Ovary (tissue), 9 donors: ENCODE results near the gene RNPEPL1. TPM values are rescaled to one million over a fixed set of nuclear protein-coding genes. Genes with fewer than 3 reads are reported as not detected.

Experiments used
- DNase-seq, 5 donors: peaks; one replicate each; pipeline ENCODE4 v3.0.0-alpha.2; 2019 to 2020
- H3K27ac ChIP-seq, 2 donors: fragments of 200-600 bp; one replicate each; pipeline versions ENCODE4 v1.5.1 to v1.8.0; 2019 to 2022
- H3K27me3 ChIP-seq: fragments of 200-600 bp; one replicate; pipeline ENCODE4 v1.8.0; 2022
- H3K36me3 ChIP-seq: fragments of 200-600 bp; sonication (generic); one replicate; pipeline ENCODE4 v1.5.1; 2019
- H3K4me1 ChIP-seq: one replicate; pipeline ENCODE4 v1.8.1; 2013; ENCODE audit warnings: mild to moderate bottlenecking, moderate library complexity; ENCODE audit not compliant: insufficient read depth
- H3K4me3 ChIP-seq: fragments of 200-600 bp; sonication (generic); one replicate; pipeline ENCODE4 v1.5.1; 2017
- H3K9me3 ChIP-seq, 2 donors: fragments of 200-600 bp in 1 of 2; sonication (generic) in 1 of 2; one replicate each; pipeline versions ENCODE4 v1.5.1 to v1.8.1; 2013 to 2019; ENCODE audit warnings: mild to moderate bottlenecking in 1 of 2, moderate library complexity in 1 of 2
- EP300 ChIP-seq: sonication (generic); formaldehyde crosslinking; IDR thresholded peaks from one replicate; pipeline ENCODE4 v1.6.1; 2017; ENCODE audit warnings: antibody characterized with exemption
- POLR2A ChIP-seq: fragments of 450-650 bp; IDR thresholded peaks from one replicate; pipeline ENCODE4 v1.6.1; 2017; ENCODE audit warnings: antibody characterized with exemption, mild to moderate bottlenecking, moderate library complexity
- whole genome bisulfite sequencing, 3 donors: extraction: QIAGEN DNeasy Blood & Tissue Kit in 1 of 3; methylation state at CpG; one replicate each; pipeline versions ENCODE4 v1.1.5 to v1.1.7; 2013 to 2017; 5-methylcytosine and 5-hydroxymethylcytosine counted together
- intact Hi-C, 4 donors: fragments of 100-400 bp; cut with DNase I; formaldehyde crosslinking; loops; one replicate each; pipeline versions ENCODE4 v1.11.0 to v1.15.1; 2022 to 2023
- polyA plus RNA-seq, 2 donors: library from polyadenylated mRNA; stranded (reverse); fragments of 200-250 nt in 1 of 2; fragments of 350-450 nt in 1 of 2; fragmentation: Illumina TruSeq in 1 of 2; extraction: RNeasy Lipid Tissue Mini Kit (QIAGEN cat#74804) in 1 of 2; gene quantifications; one replicate each; pipeline ENCODE4 v1.2.3, GENCODE V29; 2013 to 2014
- total RNA-seq, 7 donors: library from RNA; depleted of rRNA in 2 of 7; stranded (reverse); fragments of >200 nt in 2 of 7; fragmentation: NEBNext Ultra II Directional in 3 of 7; extraction: Animal tissue kit (Norgen Biotek cat#: 25700) in 3 of 7; gene quantifications; one replicate each; pipeline versions ENCODE4 v1.1.0 to v1.2.4, GENCODE V29; 2016 to 2023
- TF ChIP-seq, protein P1 (sequence below), 3 donors: fragments of 450-650 bp in 2 of 3; fragments of 200-600 bp in 1 of 3; IDR thresholded peaks; one replicate each; pipeline versions ENCODE4 v1.5.1 to v1.8.0; 2016 to 2022; ENCODE audit warnings: antibody characterized with exemption in 3 of 3, mild to moderate bottlenecking in 1 of 3
- donor health status: DM: no; HTN: no; CAD: no; lungs with moderate emphysema.
- donor health status: DM: no; HTN: no; CAD: no.
- donor health status: Bipolar disorder and iron deficiency.
- donor health status: DM: yes; HTN: yes; CAD: no.
- donor health status: DM: no; HTN: no; CAD: no.
- donor health status: DM: yes; HTN: yes; CAD: no.

RNPEPL1 gene
- total and polyA plus RNA-seq, 9 donors = 3.5 to 27.3 (median 23.2) TPM

DNA sequence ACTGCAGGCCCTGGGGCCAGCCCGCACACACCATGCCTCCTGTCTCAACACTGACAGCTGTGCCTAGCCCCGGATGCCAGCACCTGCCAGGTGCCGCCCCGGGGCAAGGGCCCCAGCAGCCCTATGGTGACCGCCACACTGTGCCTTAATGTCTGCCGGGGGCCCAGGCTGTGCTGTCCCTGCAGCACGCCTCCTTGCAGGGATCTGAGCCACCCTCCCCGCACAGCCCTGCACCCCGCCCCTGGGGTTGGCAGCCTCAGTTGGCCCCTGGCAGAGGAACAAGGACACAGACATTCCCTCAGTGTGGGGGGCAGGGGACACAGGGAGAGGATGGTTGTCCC, 9.8 kb downstream of the RNPEPL1 start:
- no peak for DNase-seq
- intact Hi-C loops = no loop called here
- H3K4me3 ChIP-seq = no peak overlapping the region
- H3K36me3 ChIP-seq = no peaks in the 10 kb centered on the region
- no peaks in the 10 kb centered on the region for H3K27me3 ChIP-seq
- no peaks in the 10 kb centered on the region for H3K9me3 ChIP-seq
- 82 to 88% (median 83%) methylated on average over 8 to 9 of the region's 9 CpGs for WGBS, 3 donors
- peaks cover 5% of the 10 kb centered on the region for H3K4me1 ChIP-seq
- no peak overlapping the region for H3K27ac ChIP-seq
- TF ChIP-seq EP300 = no peak
- TF ChIP-seq, protein P1, sequence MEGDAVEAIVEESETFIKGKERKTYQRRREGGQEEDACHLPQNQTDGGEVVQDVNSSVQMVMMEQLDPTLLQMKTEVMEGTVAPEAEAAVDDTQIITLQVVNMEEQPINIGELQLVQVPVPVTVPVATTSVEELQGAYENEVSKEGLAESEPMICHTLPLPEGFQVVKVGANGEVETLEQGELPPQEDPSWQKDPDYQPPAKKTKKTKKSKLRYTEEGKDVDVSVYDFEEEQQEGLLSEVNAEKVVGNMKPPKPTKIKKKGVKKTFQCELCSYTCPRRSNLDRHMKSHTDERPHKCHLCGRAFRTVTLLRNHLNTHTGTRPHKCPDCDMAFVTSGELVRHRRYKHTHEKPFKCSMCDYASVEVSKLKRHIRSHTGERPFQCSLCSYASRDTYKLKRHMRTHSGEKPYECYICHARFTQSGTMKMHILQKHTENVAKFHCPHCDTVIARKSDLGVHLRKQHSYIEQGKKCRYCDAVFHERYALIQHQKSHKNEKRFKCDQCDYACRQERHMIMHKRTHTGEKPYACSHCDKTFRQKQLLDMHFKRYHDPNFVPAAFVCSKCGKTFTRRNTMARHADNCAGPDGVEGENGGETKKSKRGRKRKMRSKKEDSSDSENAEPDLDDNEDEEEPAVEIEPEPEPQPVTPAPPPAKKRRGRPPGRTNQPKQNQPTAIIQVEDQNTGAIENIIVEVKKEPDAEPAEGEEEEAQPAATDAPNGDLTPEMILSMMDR (IDR thresholded peaks at IDR 0.05) = no peak
- no peak for TF ChIP-seq POLR2A

DNA sequence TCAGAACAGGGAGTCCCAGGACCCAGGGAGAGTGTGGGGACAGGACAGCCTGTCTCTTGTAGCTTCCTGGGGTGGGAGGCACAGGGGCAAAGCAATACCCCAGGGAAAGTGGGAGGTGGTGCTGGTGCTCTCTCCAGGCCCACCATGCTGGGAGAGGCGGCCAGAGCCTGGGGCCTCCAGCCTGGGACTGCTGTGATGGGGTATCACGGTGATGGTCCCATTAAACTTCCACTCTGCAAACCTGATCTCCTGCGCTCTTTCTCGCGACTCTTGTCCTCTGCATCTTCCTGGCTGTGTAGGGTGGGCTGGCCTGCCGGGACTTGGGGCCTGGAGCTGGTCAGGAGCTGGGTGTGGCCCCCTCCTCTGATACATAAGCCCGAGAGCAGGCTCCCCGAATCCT, 10.2 kb downstream of the RNPEPL1 start:
- peaks cover 5% of the 10 kb centered on the region for H3K4me1 ChIP-seq
- H3K27ac ChIP-seq = no peak overlapping the region
- no peaks in the 10 kb centered on the region for H3K36me3 ChIP-seq
- no peaks in the 10 kb centered on the region for H3K27me3 ChIP-seq
- intact Hi-C loops = no loop called here
- no peak for TF ChIP-seq EP300
- TF ChIP-seq POLR2A = no peak
- TF ChIP-seq, protein P1 (IDR thresholded peaks at IDR 0.05) = no peak
- DNase-seq = no peak
- H3K9me3 ChIP-seq = no peaks in the 10 kb centered on the region
- H3K4me3 ChIP-seq = no peak overlapping the region
- 80 to 89% (median 82%) methylated on average over 8 of the region's 8 CpGs for WGBS, 3 donors

DNA sequence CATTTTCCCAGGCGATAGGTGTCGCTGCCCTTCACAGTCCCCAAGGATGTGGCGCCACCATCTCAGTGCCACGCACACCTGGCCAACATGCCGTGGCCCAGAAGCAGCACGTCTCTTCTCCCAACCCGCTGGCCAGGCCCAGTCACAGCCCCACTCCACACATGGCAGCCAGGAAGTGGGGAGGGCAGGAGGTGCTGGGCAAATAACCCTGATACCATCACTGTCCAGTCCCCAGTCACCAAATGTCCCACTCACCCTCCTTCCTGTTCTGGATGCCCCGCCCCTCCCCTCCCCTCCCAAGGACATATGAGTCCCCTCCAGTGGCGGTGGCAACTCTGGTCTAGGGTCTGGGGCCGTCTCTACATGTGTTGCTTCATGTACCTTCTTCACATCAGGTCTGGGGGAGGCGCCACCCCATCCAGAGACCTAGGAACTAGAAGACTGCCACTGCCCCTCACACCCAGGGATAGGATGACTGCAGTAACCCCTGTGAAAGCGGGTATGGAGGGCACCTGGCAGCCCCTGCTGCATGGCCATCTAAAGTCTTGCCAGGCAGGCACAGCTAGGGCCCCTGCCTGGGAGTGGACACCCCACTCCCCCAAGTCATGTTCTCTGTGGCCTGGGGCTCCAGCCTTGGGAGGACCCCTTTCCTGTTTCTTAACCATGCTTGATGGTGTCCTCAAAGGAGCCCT, 10.9 kb downstream of the RNPEPL1 start:
- no peaks in the 10 kb centered on the region for H3K36me3 ChIP-seq
- H3K4me1 ChIP-seq = peaks cover 5% of the 10 kb centered on the region
- 91 to 93% (median 92%) methylated on average over 11 to 12 of the region's 12 CpGs for WGBS, 3 donors
- peak overlapping the region in 1 of 2 donors; percentile 12 for H3K27ac ChIP-seq
- H3K27me3 ChIP-seq = no peaks in the 10 kb centered on the region
- TF ChIP-seq EP300 (no peak), POLR2A (no peak)
- TF ChIP-seq, protein P1 (IDR thresholded peaks at IDR 0.05) = no peak
- H3K9me3 ChIP-seq = no peaks in the 10 kb centered on the region
- intact Hi-C loops = no loop called here
- H3K4me3 ChIP-seq = no peak overlapping the region
- no peak for DNase-seq

DNA sequence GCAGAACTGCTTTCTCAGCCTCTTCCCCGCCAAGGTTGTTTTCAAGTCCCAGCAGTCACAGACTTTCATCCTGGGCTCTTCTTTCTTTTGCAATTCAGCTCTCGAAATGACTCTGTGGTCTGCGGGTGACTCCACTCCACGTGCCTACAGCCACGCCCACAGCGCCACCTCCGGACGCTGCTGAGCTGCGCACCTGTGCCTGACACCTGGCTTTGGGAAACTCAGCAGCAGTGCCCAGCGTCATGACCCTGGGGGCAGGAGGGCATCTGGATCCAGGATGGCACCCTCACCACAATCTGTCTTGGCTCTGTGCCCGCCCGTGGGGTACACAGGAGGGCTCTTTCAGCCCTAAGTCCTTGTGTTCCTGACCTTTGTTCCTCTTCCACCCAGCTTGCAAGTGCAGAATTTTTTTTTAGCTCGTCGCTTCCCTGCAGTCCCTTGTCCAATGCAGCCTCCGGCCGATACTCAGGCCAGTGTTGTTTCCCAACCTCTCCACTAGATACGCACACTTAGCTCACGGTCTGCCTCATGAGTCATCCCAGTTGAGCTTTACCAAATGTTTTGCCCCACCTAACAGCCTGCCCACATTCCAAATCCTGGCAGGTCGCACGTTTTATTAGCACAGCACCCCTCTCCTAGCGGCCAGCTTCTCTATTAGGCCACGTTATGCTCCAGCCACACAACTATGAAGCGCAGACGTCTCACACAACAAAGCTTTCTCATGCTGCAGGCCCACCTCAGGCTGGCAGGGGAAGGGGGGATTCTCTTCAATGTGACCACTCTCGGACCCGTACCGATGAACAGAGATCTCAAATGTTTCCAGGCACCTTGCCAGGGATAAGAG, 11.7 kb downstream of the RNPEPL1 start:
- Histone ChIP-seq H3K4me1 (peaks cover 11% of the 10 kb centered on the region), H3K9me3 (no peaks in the 10 kb centered on the region), H3K27ac (peak overlapping the region; percentile 34 to 47), H3K4me3 (no peak overlapping the region), H3K36me3 (no peaks in the 10 kb centered on the region), H3K27me3 (no peaks in the 10 kb centered on the region)
- DNase-seq = peak in 3 of 5 donors; percentile 71 to 79 (median 76)
- TF ChIP-seq POLR2A (no peak), EP300 (no peak)
- TF ChIP-seq, protein P1 (IDR thresholded peaks at IDR 0.05) = peak in 1 of 3 donors; percentile 20
- intact Hi-C loops = no loop called here
- 46 to 49% (median 46%) methylated on average over 27 of the region's 27 CpGs for WGBS, 3 donors
